Epithelial cell of proximal tubule (primary cell): Measurements from ENCODE around the gene FBXO17. TPM values are rescaled to one million over a fixed set of nuclear protein-coding genes. Genes with fewer than 3 reads are reported as not detected.
"Not testable (repeated sequence)": the region's sequence is repeated elsewhere in the genome, so short reads cannot be mapped to it uniquely, and the experiment has no call there.

Experiments
- DNase-seq: peaks from one replicate; pipeline ENCODE4 v3.0.0-alpha.2; 2011; ENCODE audit warnings: low read depth
- H3K4me3 ChIP-seq: 2 replicates; pipeline ENCODE4 v1.5.1; 2011; ENCODE audit warnings: low read depth, mild to moderate bottlenecking, low read length
- total RNA-seq: library from RNA; depleted of rRNA; stranded (reverse); fragments of >200 nt; gene quantifications from 2 replicates; pipeline ENCODE4 v1.2.3, GENCODE V29; 2015
- TF ChIP-seq, protein P1 (sequence below): conservative IDR thresholded peaks from 2 replicates; pipeline ENCODE4 v1.5.1; 2012; ENCODE audit warnings: low read depth, mild to moderate bottlenecking, low read length

FBXO17 gene
- total RNA-seq, 1 donor from 2014 or later = 40.4 TPM

GRCh38 chr19:39008137-39008536, 32.6 kb upstream of the FBXO17 start:
- TF ChIP-seq, protein P1, sequence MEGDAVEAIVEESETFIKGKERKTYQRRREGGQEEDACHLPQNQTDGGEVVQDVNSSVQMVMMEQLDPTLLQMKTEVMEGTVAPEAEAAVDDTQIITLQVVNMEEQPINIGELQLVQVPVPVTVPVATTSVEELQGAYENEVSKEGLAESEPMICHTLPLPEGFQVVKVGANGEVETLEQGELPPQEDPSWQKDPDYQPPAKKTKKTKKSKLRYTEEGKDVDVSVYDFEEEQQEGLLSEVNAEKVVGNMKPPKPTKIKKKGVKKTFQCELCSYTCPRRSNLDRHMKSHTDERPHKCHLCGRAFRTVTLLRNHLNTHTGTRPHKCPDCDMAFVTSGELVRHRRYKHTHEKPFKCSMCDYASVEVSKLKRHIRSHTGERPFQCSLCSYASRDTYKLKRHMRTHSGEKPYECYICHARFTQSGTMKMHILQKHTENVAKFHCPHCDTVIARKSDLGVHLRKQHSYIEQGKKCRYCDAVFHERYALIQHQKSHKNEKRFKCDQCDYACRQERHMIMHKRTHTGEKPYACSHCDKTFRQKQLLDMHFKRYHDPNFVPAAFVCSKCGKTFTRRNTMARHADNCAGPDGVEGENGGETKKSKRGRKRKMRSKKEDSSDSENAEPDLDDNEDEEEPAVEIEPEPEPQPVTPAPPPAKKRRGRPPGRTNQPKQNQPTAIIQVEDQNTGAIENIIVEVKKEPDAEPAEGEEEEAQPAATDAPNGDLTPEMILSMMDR = no peak
- no peak overlapping the region for H3K4me3 ChIP-seq
- DNase-seq = no peak

GRCh38 chr19:39007096-39007495, 31.6 kb upstream of the FBXO17 start:
- H3K4me3 ChIP-seq = no peak overlapping the region
- DNase-seq = no peak
- TF ChIP-seq, protein P1 = no peak

- no peak overlapping the region for H3K4me3 ChIP-seq
- TF ChIP-seq, protein P1 = no peak
- DNase-seq = no peak
These were observed 28.9 kb upstream of the FBXO17 start for GRCh38 chr19:39004403-39004802.

- TF ChIP-seq, protein P1 = no peak
- H3K4me3 ChIP-seq = no peak overlapping the region
- no peak for DNase-seq
These were observed 28.3 kb upstream of the FBXO17 start for GRCh38 chr19:39003796-39004195.

- DNase-seq = no peak
- H3K4me3 ChIP-seq = no peak overlapping the region
- TF ChIP-seq, protein P1 = no peak
These were observed 27.6 kb upstream of the FBXO17 start for GRCh38 chr19:39003188-39003587.

GRCh38 chr19:39001041-39001440, 25.5 kb upstream of the FBXO17 start:
- no peak for DNase-seq
- no peak overlapping the region for H3K4me3 ChIP-seq
- TF ChIP-seq, protein P1 = no peak

DNA sequence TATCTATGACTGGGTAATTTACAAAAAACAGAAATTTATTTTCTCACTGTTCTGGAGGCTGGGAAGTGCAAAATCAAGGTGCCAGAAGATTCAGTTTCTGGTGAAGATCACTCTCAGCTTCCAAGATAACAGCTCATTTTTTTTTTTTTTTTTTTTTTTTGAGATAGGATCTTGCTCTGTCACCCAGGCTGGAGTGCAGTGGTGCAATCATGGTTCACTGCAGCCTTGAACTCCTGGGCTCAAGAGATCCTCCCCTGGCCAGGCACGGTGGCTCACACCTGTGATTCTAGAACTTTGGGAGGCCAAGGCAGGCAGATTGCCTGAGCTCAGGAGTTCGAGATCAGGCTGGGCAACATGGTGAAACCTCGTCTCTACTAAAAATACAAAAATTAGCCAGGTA, 22.0 kb upstream of the FBXO17 start:
- DNase-seq = not testable (repeated sequence)

GRCh38 chr19:38993271-38993670, 17.7 kb upstream of the FBXO17 start:
- TF ChIP-seq, protein P1 = no peak
- DNase-seq = no peak
- H3K4me3 ChIP-seq = no peak overlapping the region

More for the DNA sequence above, 22.0 kb upstream of the FBXO17 start:
- not testable (repeated sequence) for H3K4me3 ChIP-seq
